HEK293 (cell line): ENCODE data around the gene GSS.

Experiments
- CTCF ChIA-PET: fragments of 350-600 bp; formaldehyde crosslinking; extraction: SDS; loops from one replicate; lab custom pipeline; 2021; ENCODE audit warnings: antibody characterized with exemption; lab: Yijun Ruan, JAX
- POLR2A ChIA-PET: fragments of 300-600 bp; formaldehyde crosslinking; extraction: SDS; loops from one replicate; lab custom pipeline; 2020; ENCODE audit warnings: antibody characterized with exemption, inconsistent platforms; lab: Yijun Ruan, JAX
- H3K27ac ChIP-seq: fragments of 200-500 bp; sonication (Bioruptor generic); 2 replicates; pipeline ENCODE4 v1.5.1; 2014; ENCODE audit warnings: low read depth, low read length, control low read depth, inconsistent platforms; ENCODE audit errors: extremely low read depth
- H3K36me3 ChIP-seq, 2 experiments: fragments of 200-500 bp in 1 of 2; sonication (Bioruptor generic) in 1 of 2; 1 replicate in 1 of 2; 2 replicates in 1 of 2; pipeline ENCODE4 v1.5.1; 2014 to 2017; ENCODE audit warnings: inconsistent platforms in 2 of 2, low read length in 2 of 2; ENCODE audit not compliant: control insufficient read depth in 2 of 2, insufficient read depth in 1 of 2
- H3K4me1 ChIP-seq: fragments of 200-500 bp; sonication (Bioruptor generic); 2 replicates; pipeline ENCODE4 v1.5.1; 2014; ENCODE audit warnings: mild to moderate bottlenecking, low read length, inconsistent platforms; ENCODE audit not compliant: control insufficient read depth, insufficient read depth
- H3K4me3 ChIP-seq: 2 replicates; pipeline ENCODE4 v1.5.1; 2011; ENCODE audit warnings: low read depth, mild to moderate bottlenecking, control low read depth, low read length, moderate library complexity
- H3K9me3 ChIP-seq: fragments of 200-500 bp; sonication (Bioruptor generic); 2 replicates; pipeline ENCODE4 v1.5.1; 2014; ENCODE audit warnings: low read depth, low read length, inconsistent platforms; ENCODE audit not compliant: control insufficient read depth, insufficient read depth
- GFI1B ChIP-seq: fragments of 450-650 bp; formaldehyde crosslinking; IDR thresholded peaks from 2 replicates; pipeline ENCODE4 v1.5.1; 2016; ENCODE audit warnings: missing biosample characterization, missing genetic modification characterization
- GLI2 ChIP-seq: fragments of 450-650 bp; formaldehyde crosslinking; IDR thresholded peaks from 2 replicates; pipeline ENCODE4; 2017; ENCODE audit warnings: missing biosample characterization, missing genetic modification characterization, low read depth, borderline replicate concordance
- GLIS2 ChIP-seq: fragments of 450-650 bp; formaldehyde crosslinking; IDR thresholded peaks from 2 replicates; pipeline ENCODE4 v1.5.1; 2016; ENCODE audit warnings: missing biosample characterization, missing genetic modification characterization
- KLF8 ChIP-seq: fragments of 450-650 bp; formaldehyde crosslinking; IDR thresholded peaks from 2 replicates; pipeline ENCODE4 v1.5.1; 2016; ENCODE audit warnings: missing biosample characterization, missing genetic modification characterization
- OSR2 ChIP-seq: fragments of 450-650 bp; formaldehyde crosslinking; IDR thresholded peaks from 2 replicates; pipeline ENCODE4 v1.5.1; 2016; ENCODE audit warnings: missing biosample characterization, missing genetic modification characterization
- PRDM1 ChIP-seq: fragments of 450-650 bp; formaldehyde crosslinking; IDR thresholded peaks from 2 replicates; pipeline ENCODE4; 2016; ENCODE audit warnings: missing biosample characterization, missing genetic modification characterization
- SETDB1 ChIP-seq: IDR thresholded peaks from one replicate; pipeline ENCODE4 v1.6.1; 2017; ENCODE audit warnings: mild to moderate bottlenecking, low read length, moderate library complexity, mixed read lengths; ENCODE audit not compliant: insufficient read length
- TCF7L2 ChIP-seq: IDR thresholded peaks from 2 replicates; pipeline ENCODE4 v1.6.1; 2011; ENCODE audit warnings: low read depth, mild to moderate bottlenecking, inconsistent platforms, low read length, moderate library complexity, borderline replicate concordance
- ZBTB26 ChIP-seq: fragments of 450-650 bp; formaldehyde crosslinking; optimal IDR thresholded peaks from 2 replicates; pipeline ENCODE3; 2016; ENCODE audit warnings: missing biosample characterization, mild to moderate bottlenecking, missing genetic modification characterization
- ZEB2 ChIP-seq: fragments of 450-650 bp; formaldehyde crosslinking; IDR thresholded peaks from 2 replicates; pipeline ENCODE4 v1.5.1; 2016; ENCODE audit warnings: missing biosample characterization, missing genetic modification characterization
- ZFP37 ChIP-seq: fragments of 450-650 bp; formaldehyde crosslinking; IDR thresholded peaks from 2 replicates; pipeline ENCODE4 v1.5.1; 2016; ENCODE audit warnings: missing biosample characterization, missing genetic modification characterization
- ZNF37A ChIP-seq: fragments of 450-650 bp; IDR thresholded peaks from 2 replicates; pipeline ENCODE4 v1.5.1; 2018; ENCODE audit warnings: missing biosample characterization, missing genetic modification characterization
- ZNF530 ChIP-seq: fragments of 450-650 bp; formaldehyde crosslinking; IDR thresholded peaks from 2 replicates; pipeline ENCODE4 v1.5.1; 2016; ENCODE audit warnings: low read depth, missing biosample characterization, missing genetic modification characterization
- ZNF623 ChIP-seq: fragments of 450-650 bp; formaldehyde crosslinking; IDR thresholded peaks from 2 replicates; pipeline ENCODE4 v1.5.1; 2016; ENCODE audit warnings: missing biosample characterization, missing genetic modification characterization
- ZNF76 ChIP-seq: fragments of 450-650 bp; formaldehyde crosslinking; IDR thresholded peaks from 2 replicates; pipeline ENCODE4; 2016; ENCODE audit warnings: low read depth, missing biosample characterization, missing genetic modification characterization, borderline replicate concordance
- ZSCAN18 ChIP-seq: fragments of 450-650 bp; formaldehyde crosslinking; IDR thresholded peaks from 2 replicates; pipeline ENCODE4 v1.5.1; 2016; ENCODE audit warnings: missing biosample characterization, missing genetic modification characterization
- ZSCAN23 ChIP-seq: fragments of 450-650 bp; formaldehyde crosslinking; IDR thresholded peaks from 2 replicates; pipeline ENCODE4 v1.5.1; 2016; ENCODE audit warnings: missing biosample characterization, missing genetic modification characterization

The GSS gene

GRCh38 chr20:34971561-34972235, 16.1 kb upstream of the GSS start:
- TF ChIP-seq KLF8 (no peak), ZNF37A (tag by site-specific recombination) (no peak), ZNF530 (tag by site-specific recombination) (no peak), PRDM1 (tag by site-specific recombination) (no peak), ZSCAN23 (tag by site-specific recombination) (no peak), ZSCAN18 (tag by site-specific recombination) (no peak), ZFP37 (no peak), OSR2 (tag by site-specific recombination) (no peak)
- ChIA-PET CTCF (interaction anchor here (1.0 to 1.3 kb wide), 2 partner anchors 9 to 13 kb away, joined by 3 read pairs; no protein-coding TSS in a partner anchor), POLR2A (interaction anchor here (0.6 kb wide), 1 partner anchor 357 kb away, joined by 3 read pairs; no protein-coding TSS in a partner anchor)

GRCh38 chr20:34970846-34971560, 15.4 kb upstream of the GSS start:
- POLR2A ChIA-PET = interaction anchor here (0.6 kb wide), 1 partner anchor 358 kb away, joined by 3 read pairs; no protein-coding TSS in a partner anchor
- TF ChIP-seq TCF7L2 = no peak
- TF ChIP-seq GFI1B = no peak
- no peak for TF ChIP-seq ZEB2 (tag by site-specific recombination)
- TF ChIP-seq GLI2 = no peak
- TF ChIP-seq ZNF76 (tag by site-specific recombination) = no peak
- no peak for TF ChIP-seq ZNF623
- TF ChIP-seq ZBTB26 (tag by site-specific recombination) = no peak
- CTCF ChIA-PET = interaction anchor here (0.6 to 1.3 kb wide), 3 partner anchors 9 to 96 kb away, joined by 3 read pairs; no protein-coding TSS in a partner anchor
- Histone ChIP-seq H3K4me3 (no peak overlapping the region), H3K36me3 (no peaks in the 10 kb centered on the region), H3K27ac (no peak overlapping the region), H3K4me1 (no peaks in the 10 kb centered on the region), H3K9me3 (no peaks in the 10 kb centered on the region)

More at GRCh38 chr20:34971561-34972235, 16.1 kb upstream of the GSS start:
- Histone ChIP-seq H3K4me1 (no peaks in the 10 kb centered on the region), H3K36me3 (no peaks in the 10 kb centered on the region), H3K27ac (no peak overlapping the region), H3K9me3 (no peaks in the 10 kb centered on the region), H3K4me3 (no peak overlapping the region)

GRCh38 chr20:34970193-34970840, 14.7 kb upstream of the GSS start:
- POLR2A ChIA-PET = no interaction called here
- CTCF ChIA-PET = interaction anchor here (0.6 kb wide), 1 partner anchor 95 kb away, joined by 3 read pairs; no protein-coding TSS in a partner anchor

More at GRCh38 chr20:34970193-34970840, 14.7 kb upstream of the GSS start:
- H3K9me3 ChIP-seq = no peaks in the 10 kb centered on the region
- H3K4me3 ChIP-seq = no peak overlapping the region
- H3K27ac ChIP-seq = no peak overlapping the region
- H3K36me3 ChIP-seq = no peaks in the 10 kb centered on the region
- H3K4me1 ChIP-seq = no peaks in the 10 kb centered on the region
- TF ChIP-seq ZBTB26 (tag by site-specific recombination) (no peak), GLIS2 (no peak), SETDB1 (no peak)
